Measurements from ENCODE around the gene POU6F2. TPM values are rescaled to one million over a fixed set of nuclear protein-coding genes. Genes with fewer than 3 reads are reported as not detected.

POU6F2 gene
- total RNA-seq, 4 donors from 2014 or later, result not detected

GRCh38 chr7:39459636-39460035 is 481.9 kb downstream of the POU6F2 start:
- H3K27me3 ChIP-seq, result no peaks in the 10 kb centered on the region
- no peak for TF ChIP-seq POLR2A (IDR thresholded peaks at IDR 0.05; ENCODE audit: low read depth)
- TF ChIP-seq POLR2AphosphoS5 (IDR thresholded peaks at IDR 0.05), result no peak
- TF ChIP-seq EP300 (IDR thresholded peaks at IDR 0.05), result no peak
- no peaks in the 10 kb centered on the region for H3K9me3 ChIP-seq
- no peaks in the 10 kb centered on the region for H3K4me1 ChIP-seq
- intact Hi-C loops (cut with DNase I), result no loop called here
- no peak for DNase-seq (ENCODE audit: extremely low spot score)
- no peak overlapping the region for H3K4me3 ChIP-seq
- H3K36me3 ChIP-seq, result no peaks in the 10 kb centered on the region
- WGBS, result 78% methylated on average over 6 of the region's 6 CpGs
- H3K27ac ChIP-seq (replicated peaks in 1 of 4), result no peak overlapping the region

GRCh38 chr7:39460486-39460885 is 482.8 kb downstream of the POU6F2 start:
- 96% methylated on average over 20 of the region's 20 CpGs for WGBS
- Histone ChIP-seq H3K36me3 (no peaks in the 10 kb centered on the region), H3K27ac (replicated peaks in 1 of 4) (no peak overlapping the region), H3K9me3 (no peaks in the 10 kb centered on the region), H3K4me3 (no peak overlapping the region), H3K27me3 (no peaks in the 10 kb centered on the region), H3K4me1 (peaks cover 0 to 8% (median 3%) of the 10 kb centered on the region in 4 donors)
- TF ChIP-seq POLR2A (IDR thresholded peaks at IDR 0.05; ENCODE audit: low read depth) (no peak), CTCF (IDR thresholded peaks at IDR 0.05) (no peak), EP300 (IDR thresholded peaks at IDR 0.05) (no peak), POLR2AphosphoS5 (IDR thresholded peaks at IDR 0.05) (no peak)
- peak; percentile 90 for DNase-seq (ENCODE audit: extremely low spot score)
- intact Hi-C loops (cut with DNase I), result no loop called here

DNA sequence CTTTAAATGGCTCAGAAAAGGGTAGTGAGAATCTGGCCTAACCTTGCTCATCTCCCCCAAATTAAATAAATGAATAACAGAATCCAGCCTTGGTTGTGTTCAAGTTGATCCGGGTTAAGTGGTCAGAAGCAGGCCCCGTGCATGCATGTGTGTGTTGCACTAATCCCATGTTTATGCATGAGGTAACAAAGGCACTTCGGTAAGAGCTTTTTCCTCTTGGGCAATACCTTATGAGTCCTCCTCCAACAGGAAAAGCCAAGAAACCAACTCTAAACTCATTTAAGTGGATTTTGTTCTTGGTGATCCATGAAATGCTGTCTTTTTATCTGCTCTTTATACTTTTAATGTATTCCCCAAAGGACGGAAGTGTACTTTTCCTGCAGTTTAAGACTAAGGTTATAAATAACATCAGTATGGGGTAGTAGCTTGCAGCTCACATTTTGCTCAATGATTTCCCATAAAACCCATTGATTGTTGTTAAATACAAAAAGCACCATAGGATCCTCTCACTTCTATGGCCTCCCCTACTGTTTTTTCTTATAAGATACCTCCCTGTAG is 483.6 kb downstream of the POU6F2 start:
- no peak for TF ChIP-seq EP300 (IDR thresholded peaks at IDR 0.05)
- TF ChIP-seq POLR2AphosphoS5 (IDR thresholded peaks at IDR 0.05), result no peak
- no peak for TF ChIP-seq POLR2A (IDR thresholded peaks at IDR 0.05; ENCODE audit: low read depth)
- no peak for TF ChIP-seq CTCF (IDR thresholded peaks at IDR 0.05)
- Histone ChIP-seq H3K4me1 (peaks cover 0 to 8% (median 3%) of the 10 kb centered on the region in 4 donors), H3K9me3 (no peaks in the 10 kb centered on the region), H3K36me3 (no peaks in the 10 kb centered on the region), H3K27ac (replicated peaks in 1 of 4) (no peak overlapping the region), H3K4me3 (no peak overlapping the region), H3K27me3 (no peaks in the 10 kb centered on the region)
- intact Hi-C loops (cut with DNase I), result no loop called here
- WGBS, result 75% methylated on average over 4 of the region's 4 CpGs
- peak; percentile 42 for DNase-seq (ENCODE audit: extremely low spot score)

GRCh38 chr7:39463252-39463651 is 485.5 kb downstream of the POU6F2 start:
- WGBS, result 88% methylated on average over 3 of the region's 3 CpGs
- H3K4me3 ChIP-seq, result no peak overlapping the region
- intact Hi-C loops (cut with DNase I), result no loop called here

More at GRCh38 chr7:39463252-39463651, 485.5 kb downstream of the POU6F2 start:
- Histone ChIP-seq H3K36me3 (no peaks in the 10 kb centered on the region), H3K27me3 (no peaks in the 10 kb centered on the region), H3K9me3 (no peaks in the 10 kb centered on the region), H3K4me1 (peaks cover 0 to 8% (median 3%) of the 10 kb centered on the region in 4 donors), H3K27ac (replicated peaks in 1 of 4) (no peak overlapping the region)
- no peak for TF ChIP-seq CTCF (IDR thresholded peaks at IDR 0.05)
- no peak for TF ChIP-seq POLR2A (IDR thresholded peaks at IDR 0.05; ENCODE audit: low read depth)
- TF ChIP-seq EP300 (IDR thresholded peaks at IDR 0.05), result no peak
- TF ChIP-seq POLR2AphosphoS5 (IDR thresholded peaks at IDR 0.05), result no peak
- no peak for DNase-seq (ENCODE audit: extremely low spot score)
